Measurements from ENCODE around the gene KCNAB2. TPM values are rescaled to one million over a fixed set of nuclear protein-coding genes. Genes with fewer than 3 reads are reported as not detected.

KCNAB2 gene
- total and polyA plus RNA-seq, 2 experiments from 2014 or later = 3.1 to 3.5 TPM

DNA sequence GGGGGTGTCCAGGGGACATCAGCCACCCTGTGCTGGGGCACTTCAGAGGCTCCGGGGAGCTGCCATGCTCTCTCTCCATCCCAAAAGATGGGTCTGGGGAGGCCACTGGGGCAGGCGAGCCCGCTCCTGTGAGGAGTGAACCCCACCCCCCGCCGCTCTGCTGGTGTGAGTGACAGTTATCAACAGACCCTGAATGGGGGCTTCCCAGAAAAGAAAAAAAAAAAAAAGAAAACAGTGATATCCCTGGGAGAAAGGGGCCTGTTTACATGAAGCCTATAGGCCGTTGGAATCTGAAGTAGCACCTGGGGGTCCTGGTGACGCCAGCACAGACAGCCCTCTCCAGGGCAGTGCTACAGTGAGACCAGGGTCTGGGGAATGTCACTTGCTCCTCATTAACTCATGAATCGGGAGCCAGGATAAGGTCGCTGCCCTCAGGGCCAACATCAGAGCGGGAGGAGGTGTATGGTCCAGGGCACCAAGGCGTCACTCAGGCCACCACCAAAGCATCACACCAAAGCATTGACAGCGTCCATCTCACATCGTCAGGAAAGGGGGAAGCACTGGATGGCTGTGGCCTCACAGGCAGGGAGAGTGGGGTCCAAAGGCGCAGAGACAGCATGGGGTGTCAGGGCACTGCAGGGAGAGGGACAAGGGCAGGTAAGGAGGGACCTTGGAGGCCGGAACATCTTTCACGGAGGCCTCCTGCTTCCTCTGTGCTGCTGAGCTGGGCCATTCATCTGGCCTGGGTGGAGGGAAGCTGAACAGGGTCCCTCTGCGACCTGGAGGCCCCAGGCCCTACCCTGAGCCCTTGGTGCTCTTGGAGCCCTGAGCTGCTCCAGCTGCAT, 45.0 kb upstream of the KCNAB2 start:
- whole genome bisulfite sequencing (ENCODE audit: low lambda C conversion rate, missing lambda C conversion rate) = 64% methylated on average over 17 of the region's 17 CpGs
- Histone ChIP-seq H3K27ac (no peak overlapping the region), H3K79me2 (no peaks in the 10 kb centered on the region), H4K20me1 (ENCODE audit: insufficient read depth, poor library complexity, severe bottlenecking) (no peaks in the 10 kb centered on the region), H3K4me2 (no peak overlapping the region), H3K9me2 (replicated peaks; ENCODE audit: insufficient read depth) (no peaks in the 10 kb centered on the region), H2AFZ (no peak overlapping the region), H3K36me3 (replicated peaks; ENCODE audit: insufficient read depth, low read depth) (no peaks in the 10 kb centered on the region), H3K27me3 (no peaks in the 10 kb centered on the region), H3K9me3 (ENCODE audit: low read depth) (no peaks in the 10 kb centered on the region), H3K4me3 (no peak overlapping the region), H3K4me1 (ENCODE audit: insufficient read depth) (no peaks in the 10 kb centered on the region)
- TF ChIP-seq CTCF (IDR thresholded peaks at IDR 0.05; ENCODE audit: poor library complexity) (no peak), EZH2 (IDR thresholded peaks at IDR 0.05; ENCODE audit: borderline replicate concordance) (no peak), EZH2phosphoT487 (IDR thresholded peaks at IDR 0.05; ENCODE audit: low read depth, severe bottlenecking, unreplicated experiment) (no peak)
- DNase-seq (ENCODE audit: low spot score) = no peak

DNA sequence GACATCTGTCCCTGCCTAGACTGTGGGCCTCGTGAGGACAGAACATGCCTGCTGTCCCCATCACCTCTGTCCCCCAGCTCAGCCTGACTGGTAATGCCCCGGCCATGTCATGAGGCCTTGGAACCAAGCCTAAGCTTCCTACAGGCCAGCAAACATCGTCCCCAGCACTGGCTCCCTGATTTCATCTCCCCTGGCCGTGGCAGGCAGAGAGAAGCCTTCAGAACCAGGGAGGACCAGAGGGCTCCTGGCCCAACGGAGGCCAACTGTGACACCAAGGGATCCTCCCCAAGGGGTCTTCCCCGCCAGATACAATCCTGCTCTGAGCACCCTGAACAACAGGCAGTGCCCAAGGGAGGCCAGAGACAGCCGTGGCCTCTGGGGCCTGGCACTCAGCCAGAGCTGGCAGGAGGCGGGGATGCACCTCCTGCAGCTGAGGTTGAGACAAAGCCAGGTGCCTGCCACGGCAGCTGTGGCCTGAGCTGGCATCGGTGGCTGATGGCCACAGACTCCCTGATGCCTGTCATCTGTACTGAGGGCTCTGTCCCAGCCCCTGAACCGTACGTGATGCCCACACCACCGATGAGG, 43.6 kb upstream of the KCNAB2 start:
- Histone ChIP-seq H2AFZ (no peak overlapping the region), H3K9me2 (replicated peaks; ENCODE audit: insufficient read depth) (no peaks in the 10 kb centered on the region), H3K79me2 (no peaks in the 10 kb centered on the region), H3K36me3 (replicated peaks; ENCODE audit: insufficient read depth, low read depth) (no peaks in the 10 kb centered on the region), H3K4me2 (no peak overlapping the region), H3K27me3 (no peaks in the 10 kb centered on the region), H3K4me1 (ENCODE audit: insufficient read depth) (no peaks in the 10 kb centered on the region), H3K27ac (no peak overlapping the region), H3K4me3 (no peak overlapping the region), H4K20me1 (ENCODE audit: insufficient read depth, poor library complexity, severe bottlenecking) (no peaks in the 10 kb centered on the region), H3K9me3 (ENCODE audit: low read depth) (no peaks in the 10 kb centered on the region)
- no peak for DNase-seq (ENCODE audit: low spot score)
- TF ChIP-seq CTCF (IDR thresholded peaks at IDR 0.05; ENCODE audit: poor library complexity) (no peak), EZH2phosphoT487 (IDR thresholded peaks at IDR 0.05; ENCODE audit: low read depth, severe bottlenecking, unreplicated experiment) (no peak), EZH2 (IDR thresholded peaks at IDR 0.05; ENCODE audit: borderline replicate concordance) (no peak)
- 83% methylated on average over 13 of the region's 13 CpGs for WGBS (ENCODE audit: low lambda C conversion rate, missing lambda C conversion rate)

DNA sequence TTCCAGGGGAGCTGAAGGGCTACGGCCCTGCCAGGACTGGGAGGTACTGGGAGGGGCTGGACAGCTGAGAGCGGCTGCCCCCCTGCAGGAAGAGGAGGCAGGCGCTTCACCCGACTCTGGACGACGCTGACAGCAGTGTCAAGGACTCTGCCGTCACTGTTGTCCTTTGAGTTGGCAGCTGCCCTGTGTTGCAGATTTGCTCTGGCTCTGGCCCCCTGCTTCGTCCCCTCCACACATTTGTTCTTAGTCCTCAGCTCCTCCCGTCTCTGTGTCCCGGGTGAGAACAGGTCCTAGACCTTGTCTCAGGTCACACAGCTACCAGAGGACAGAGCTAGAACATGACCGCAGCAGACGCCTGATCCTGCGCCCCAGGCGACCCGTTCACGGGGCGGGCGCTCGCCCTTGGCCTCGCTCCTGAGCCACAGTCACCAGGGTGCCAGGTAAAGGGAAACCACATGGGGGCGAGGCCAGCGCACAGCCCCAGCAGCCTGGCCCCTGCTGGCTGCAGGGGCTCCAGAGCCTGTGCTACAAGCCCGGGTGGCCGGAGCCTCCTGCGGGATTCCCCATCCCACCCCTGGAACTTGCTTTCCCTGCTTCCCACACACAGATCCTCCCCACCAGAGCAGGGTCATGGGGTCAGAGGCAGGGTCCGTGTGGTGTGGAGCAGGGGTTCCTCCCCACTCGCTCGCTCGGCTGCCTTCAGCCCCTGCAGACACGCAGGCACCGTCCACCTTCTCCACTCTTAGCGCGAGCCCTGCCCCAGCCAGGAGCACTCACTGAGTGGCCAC, 42.8 kb upstream of the KCNAB2 start:
- TF ChIP-seq EZH2 (IDR thresholded peaks at IDR 0.05; ENCODE audit: borderline replicate concordance) (no peak), EZH2phosphoT487 (IDR thresholded peaks at IDR 0.05; ENCODE audit: low read depth, severe bottlenecking, unreplicated experiment) (no peak), CTCF (IDR thresholded peaks at IDR 0.05; ENCODE audit: poor library complexity) (no peak)
- Histone ChIP-seq H3K36me3 (replicated peaks; ENCODE audit: insufficient read depth, low read depth) (no peaks in the 10 kb centered on the region), H3K79me2 (no peaks in the 10 kb centered on the region), H3K9me3 (ENCODE audit: low read depth) (no peaks in the 10 kb centered on the region), H3K4me2 (no peak overlapping the region), H2AFZ (no peak overlapping the region), H3K4me1 (ENCODE audit: insufficient read depth) (no peaks in the 10 kb centered on the region), H3K9me2 (replicated peaks; ENCODE audit: insufficient read depth) (no peaks in the 10 kb centered on the region), H3K4me3 (no peak overlapping the region), H3K27ac (no peak overlapping the region), H3K27me3 (no peaks in the 10 kb centered on the region), H4K20me1 (ENCODE audit: insufficient read depth, poor library complexity, severe bottlenecking) (no peaks in the 10 kb centered on the region)
- DNase-seq (ENCODE audit: low spot score) = no peak
- 61% methylated on average over 33 of the region's 33 CpGs for WGBS (ENCODE audit: low lambda C conversion rate, missing lambda C conversion rate)

Data from hepatocyte (in vitro differentiated cells).